ENCODE data around the gene DEFB112.

- TF ChIP-seq POLR2A (IDR thresholded peaks at IDR 0.05; ENCODE audit: low read depth, low read length) (no peak), POLR2AphosphoS5 (IDR thresholded peaks at IDR 0.05; ENCODE audit: low read depth, low read length) (no peak)
Observed at GRCh38 chr6:50030350-50030749, 19.4 kb downstream of the DEFB112 start.
